ENCODE data around the gene HOOK2.

Gene HOOK2

DNA sequence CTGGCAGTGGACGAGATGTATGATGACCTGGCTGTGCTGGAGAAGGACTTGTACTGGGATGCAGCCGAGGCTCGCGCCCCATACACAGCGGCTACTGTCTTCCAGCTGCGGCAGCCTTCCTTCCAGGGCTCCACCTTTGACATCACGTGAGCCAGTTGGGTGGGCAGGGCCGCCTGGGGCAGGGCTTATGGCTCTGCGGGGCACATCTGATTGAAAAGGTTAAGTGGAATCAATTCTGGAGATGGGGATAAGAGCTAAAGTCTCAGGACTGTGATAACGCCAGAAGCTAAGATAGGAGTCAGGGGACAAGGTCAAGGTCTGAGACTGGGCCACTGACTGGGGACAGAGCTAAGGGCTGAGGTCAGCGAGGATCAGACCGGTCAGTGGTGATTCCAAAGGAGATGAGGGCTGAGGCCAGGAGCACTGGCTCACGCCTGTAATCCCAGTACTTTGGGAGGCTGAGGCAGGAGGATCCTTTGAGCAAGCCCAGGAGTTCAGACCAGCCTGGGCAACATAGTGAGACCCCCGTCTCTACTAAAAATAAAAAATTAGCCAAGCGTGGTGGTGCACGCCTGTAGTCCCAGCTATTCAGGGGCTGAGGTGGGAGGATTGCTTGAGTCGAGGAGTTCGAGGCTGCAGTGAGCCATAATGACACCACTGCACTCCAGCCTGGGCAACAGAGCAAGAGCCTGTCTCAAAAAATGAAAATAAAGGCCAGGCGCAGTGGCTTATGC lies 19.0 kb downstream of the HOOK2 start:
- H3K4me3 ChIP-seq (ENCODE audit: low read depth, low read length), result no peak overlapping the region
- TF ChIP-seq, protein P1, sequence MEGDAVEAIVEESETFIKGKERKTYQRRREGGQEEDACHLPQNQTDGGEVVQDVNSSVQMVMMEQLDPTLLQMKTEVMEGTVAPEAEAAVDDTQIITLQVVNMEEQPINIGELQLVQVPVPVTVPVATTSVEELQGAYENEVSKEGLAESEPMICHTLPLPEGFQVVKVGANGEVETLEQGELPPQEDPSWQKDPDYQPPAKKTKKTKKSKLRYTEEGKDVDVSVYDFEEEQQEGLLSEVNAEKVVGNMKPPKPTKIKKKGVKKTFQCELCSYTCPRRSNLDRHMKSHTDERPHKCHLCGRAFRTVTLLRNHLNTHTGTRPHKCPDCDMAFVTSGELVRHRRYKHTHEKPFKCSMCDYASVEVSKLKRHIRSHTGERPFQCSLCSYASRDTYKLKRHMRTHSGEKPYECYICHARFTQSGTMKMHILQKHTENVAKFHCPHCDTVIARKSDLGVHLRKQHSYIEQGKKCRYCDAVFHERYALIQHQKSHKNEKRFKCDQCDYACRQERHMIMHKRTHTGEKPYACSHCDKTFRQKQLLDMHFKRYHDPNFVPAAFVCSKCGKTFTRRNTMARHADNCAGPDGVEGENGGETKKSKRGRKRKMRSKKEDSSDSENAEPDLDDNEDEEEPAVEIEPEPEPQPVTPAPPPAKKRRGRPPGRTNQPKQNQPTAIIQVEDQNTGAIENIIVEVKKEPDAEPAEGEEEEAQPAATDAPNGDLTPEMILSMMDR (IDR thresholded peaks at IDR 0.05; ENCODE audit: borderline replicate concordance, insufficient read depth, low read depth, low read length), result no peak

DNA sequence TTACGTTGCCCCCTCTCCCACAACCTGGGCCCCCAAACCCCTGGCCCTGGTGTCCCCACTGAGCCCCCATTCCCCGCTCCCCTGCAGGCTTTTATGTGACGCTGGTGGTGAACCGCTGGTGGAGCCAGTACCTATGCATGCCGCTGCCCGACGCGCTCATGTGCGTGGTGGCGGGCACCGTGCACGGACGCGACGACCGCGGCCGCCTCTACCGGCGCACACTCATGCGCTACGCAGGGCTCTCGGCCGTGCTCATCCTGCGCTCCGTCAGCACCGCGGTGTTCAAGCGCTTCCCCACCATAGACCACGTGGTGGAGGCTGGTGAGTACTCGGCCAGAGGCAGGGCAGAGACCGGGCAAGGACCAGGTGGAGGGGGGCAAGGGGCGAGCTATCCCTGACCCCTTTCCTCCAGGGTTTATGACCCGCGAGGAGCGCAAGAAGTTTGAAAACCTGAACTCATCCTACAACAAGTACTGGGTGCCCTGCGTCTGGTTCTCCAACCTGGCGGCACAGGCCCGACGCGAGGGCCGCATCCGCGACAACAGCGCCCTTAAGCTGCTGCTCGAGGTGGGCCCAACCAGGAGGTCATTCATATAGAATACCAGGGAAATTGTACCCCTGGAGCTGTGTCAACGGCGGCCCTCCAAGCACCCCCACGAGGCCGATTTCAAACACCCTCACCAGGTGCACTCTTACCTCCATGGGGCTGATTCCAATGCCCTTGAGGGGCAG lies 20.7 kb downstream of the HOOK2 start:
- H3K4me3 ChIP-seq (ENCODE audit: low read depth, low read length), result no peak overlapping the region
- TF ChIP-seq, protein P1 (IDR thresholded peaks at IDR 0.05; ENCODE audit: borderline replicate concordance, insufficient read depth, low read depth, low read length), result no peak

DNA sequence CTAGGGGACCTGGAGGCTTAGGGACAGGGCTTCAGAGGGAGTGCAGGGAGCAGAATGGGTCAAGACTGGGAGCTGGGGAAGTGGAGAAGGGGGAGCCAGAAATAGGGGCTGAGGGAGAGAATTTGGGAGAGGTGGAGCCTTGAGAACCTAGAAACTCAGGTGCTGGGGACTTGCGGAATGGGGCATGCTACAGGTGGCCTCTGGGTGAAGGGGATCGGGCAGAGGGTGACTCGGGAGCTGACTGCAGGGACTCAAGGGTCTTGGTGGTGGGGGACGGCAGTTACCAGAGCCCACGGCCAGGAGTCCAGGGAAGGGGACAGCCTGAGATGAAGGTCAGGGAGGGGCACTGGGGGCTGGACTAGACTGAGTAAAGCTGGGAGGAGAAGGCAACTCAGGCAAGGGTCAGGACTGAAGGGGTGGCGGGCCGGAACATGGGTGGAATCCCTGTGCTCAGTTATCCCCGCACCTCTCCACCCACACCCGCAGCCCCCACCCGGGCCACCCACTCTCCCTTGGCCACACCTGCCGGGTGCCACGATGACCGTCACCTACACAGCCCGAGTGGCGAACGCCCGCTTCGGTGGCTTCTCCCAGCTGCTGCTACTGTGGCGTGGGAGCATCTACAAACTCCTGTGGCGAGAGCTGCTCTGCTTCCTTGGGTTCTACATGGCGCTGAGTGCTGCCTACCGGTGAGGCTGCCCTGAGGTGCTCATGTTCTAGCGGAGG lies 23.1 kb downstream of the HOOK2 start:
- H3K4me3 ChIP-seq (ENCODE audit: low read depth, low read length), result no peak overlapping the region
- TF ChIP-seq, protein P1 (IDR thresholded peaks at IDR 0.05; ENCODE audit: borderline replicate concordance, insufficient read depth, low read depth, low read length), result no peak

DNA sequence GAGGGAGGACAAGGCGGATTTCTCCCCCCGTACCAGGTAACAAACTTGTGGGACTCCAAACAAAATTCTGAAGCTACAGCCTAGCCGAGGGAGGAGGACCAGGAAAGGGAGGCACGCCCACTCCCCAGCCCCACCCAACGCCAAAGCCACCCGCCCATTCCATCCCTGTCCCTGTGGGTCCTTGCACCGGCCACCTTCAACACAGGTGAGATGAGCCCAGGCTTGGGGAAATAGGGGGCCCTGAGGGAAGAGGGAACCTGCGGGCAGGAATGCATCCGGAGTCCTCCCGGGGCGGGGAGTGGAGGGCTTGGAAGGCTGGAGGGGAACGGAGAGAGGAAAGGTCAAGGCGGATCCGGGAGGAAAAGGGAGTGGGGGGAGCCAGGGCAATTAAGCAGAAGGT lies 23.7 kb downstream of the HOOK2 start, which contains the start of gene BEST2:
TSS of gene BEST2 (plus strand) at position 157 of the 400 bp plus-strand sequence. CDS start 802 bp downstream, outside the sequence.
- TF ChIP-seq, protein P1 (IDR thresholded peaks at IDR 0.05; ENCODE audit: borderline replicate concordance, insufficient read depth, low read depth, low read length), result no peak
- H3K4me3 ChIP-seq (ENCODE audit: low read depth, low read length), result no peak within 1 kb of the TSS

DNA sequence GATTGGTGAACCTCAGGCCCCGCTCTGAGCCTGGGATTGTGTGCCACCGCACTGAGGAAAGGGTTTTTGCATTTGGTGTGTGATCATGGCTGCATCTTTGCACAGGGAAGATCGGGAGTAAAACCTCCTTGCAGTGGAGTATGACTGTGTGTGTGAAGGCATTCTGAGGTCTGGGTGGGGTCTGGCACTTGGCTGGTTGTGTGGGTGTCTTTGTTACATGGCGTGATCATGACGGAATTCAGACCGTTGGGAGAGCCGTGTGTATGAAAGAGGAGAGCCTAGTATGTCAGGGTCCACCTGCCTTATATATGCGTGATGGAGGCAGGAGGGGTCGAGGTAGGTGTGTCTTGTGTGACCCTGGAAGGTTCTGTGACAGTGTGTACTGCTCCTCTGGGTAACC lies 24.5 kb downstream of the HOOK2 start:
- no peak overlapping the region for H3K4me3 ChIP-seq (ENCODE audit: low read depth, low read length)
- TF ChIP-seq, protein P1 (IDR thresholded peaks at IDR 0.05; ENCODE audit: borderline replicate concordance, insufficient read depth, low read depth, low read length), result no peak

DNA sequence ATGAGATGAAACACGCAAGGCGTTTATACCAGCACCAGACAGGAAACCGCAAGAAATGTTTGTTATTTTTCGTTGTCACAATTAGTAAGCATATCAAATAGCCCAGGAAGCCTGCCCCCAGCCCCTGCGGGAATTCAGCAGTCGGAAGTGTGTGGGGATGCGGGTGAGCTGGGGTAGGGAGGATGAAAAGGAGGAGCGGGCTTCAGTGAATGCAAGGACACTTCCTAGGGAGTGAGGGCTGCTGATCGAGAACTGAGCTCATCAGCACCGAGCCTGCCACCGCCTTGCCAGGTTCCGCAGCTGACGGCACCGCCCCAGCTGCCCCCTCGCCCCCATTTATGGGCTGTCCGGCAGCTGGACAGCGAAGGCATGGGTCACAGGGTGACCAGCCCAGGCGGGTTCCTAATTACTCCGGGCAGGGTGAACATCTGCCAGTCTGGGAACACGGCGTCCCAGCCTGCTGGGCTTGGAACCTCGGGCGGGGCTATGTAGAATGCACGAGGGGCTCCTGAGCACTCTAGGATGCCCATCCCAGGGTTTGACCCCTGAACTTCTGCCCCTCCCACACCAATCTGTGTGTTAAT lies 25.3 kb downstream of the HOOK2 start:
- no peak overlapping the region for H3K4me3 ChIP-seq (ENCODE audit: low read depth, low read length)
- TF ChIP-seq, protein P1 (IDR thresholded peaks at IDR 0.05; ENCODE audit: borderline replicate concordance, insufficient read depth, low read depth, low read length), result no peak
